SK-N-SH treated with all-trans-retinoic acid at 6 μM for 48 hours (cell line): ENCODE measurements around the gene JARID2.

Source experiments
- ATAC-seq: fragments of 200-7000 bp; cut with Tn5 transposase; 3 replicates; pipeline ENCODE4 v1.9.1; 2020; ENCODE audit warnings: mild to moderate bottlenecking, moderate library complexity
- ARNTL ChIP-seq: fragments of 450-650 bp; formaldehyde crosslinking; IDR thresholded peaks from 2 replicates; pipeline ENCODE4 v1.5.0; 2020; ENCODE audit warnings: low read depth, mild to moderate bottlenecking, moderate library complexity, borderline replicate concordance
- BACH2 ChIP-seq: fragments of 250-450 bp; sonication (Bioruptor Pico); IDR thresholded peaks from 2 replicates; pipeline ENCODE4 v1.9.0; 2021; ENCODE audit warnings: mild to moderate bottlenecking, borderline replicate concordance
- CREB5 ChIP-seq: fragments of 250-450 bp; sonication (Bioruptor Pico); IDR thresholded peaks from 2 replicates; pipeline ENCODE4 v1.5.1; 2020; ENCODE audit warnings: low read depth, mild to moderate bottlenecking, moderate library complexity
- CSDC2 ChIP-seq: fragments of 250-450 bp; sonication (Bioruptor Pico); IDR thresholded peaks from 2 replicates; pipeline ENCODE4 v1.5.0; 2020; ENCODE audit warnings: mild to moderate bottlenecking, moderate library complexity
- CSRNP3 ChIP-seq: fragments of 250-450 bp; sonication (Bioruptor Pico); IDR thresholded peaks from 2 replicates; pipeline ENCODE4 v1.5.1; 2021; ENCODE audit warnings: mild to moderate bottlenecking, moderate library complexity
- ESRRG ChIP-seq: fragments of 250-450 bp; sonication (Bioruptor Pico); IDR thresholded peaks from 2 replicates; pipeline ENCODE4 v1.6.1; 2021; ENCODE audit warnings: mild to moderate bottlenecking
- OSR1 ChIP-seq: fragments of 250-450 bp; sonication (Bioruptor Pico); IDR thresholded peaks from 2 replicates; pipeline ENCODE4 v1.8.0; 2022; ENCODE audit warnings: moderate library complexity, mild to moderate bottlenecking, inconsistent platforms
- PATZ1 ChIP-seq: fragments of 250-450 bp; sonication (Bioruptor Pico); IDR thresholded peaks from 2 replicates; pipeline ENCODE4 v1.8.0; 2020; ENCODE audit warnings: mild to moderate bottlenecking, moderate library complexity, borderline replicate concordance
- POU6F1 ChIP-seq: fragments of 250-450 bp; sonication (Bioruptor Pico); IDR thresholded peaks from 2 replicates; pipeline ENCODE4 v1.8.0; 2021; ENCODE audit warnings: low read depth, mild to moderate bottlenecking, moderate library complexity, borderline replicate concordance
- PPARA ChIP-seq: fragments of 250-450 bp; sonication (Bioruptor Pico); IDR thresholded peaks from 2 replicates; pipeline ENCODE4 v1.5.0; 2020; ENCODE audit warnings: mild to moderate bottlenecking, borderline replicate concordance
- RARB ChIP-seq: fragments of 250-450 bp; sonication (Bioruptor Pico); IDR thresholded peaks from 2 replicates; pipeline ENCODE4 v1.8.0; 2021; ENCODE audit warnings: mild to moderate bottlenecking, moderate library complexity
- SNAI2 ChIP-seq: fragments of 250-450 bp; sonication (Bioruptor Pico); IDR thresholded peaks from 2 replicates; pipeline ENCODE4 v1.5.0; 2020; ENCODE audit warnings: mild to moderate bottlenecking, moderate library complexity
- TCF4 ChIP-seq: fragments of 250-450 bp; sonication (Bioruptor Pico); IDR thresholded peaks from 2 replicates; pipeline ENCODE4 v1.8.0; 2021; ENCODE audit warnings: mild to moderate bottlenecking, moderate library complexity, borderline replicate concordance
- TOX ChIP-seq: fragments of 250-450 bp; sonication (Bioruptor Pico); IDR thresholded peaks from 2 replicates; pipeline ENCODE4 v1.8.0; 2021; ENCODE audit warnings: mild to moderate bottlenecking, moderate library complexity, borderline replicate concordance
- TSHZ2 ChIP-seq: fragments of 250-450 bp; sonication (Bioruptor Pico); IDR thresholded peaks from 2 replicates; pipeline ENCODE4 v1.5.0; 2020; ENCODE audit warnings: mild to moderate bottlenecking, moderate library complexity
- ZC3H10 ChIP-seq: fragments of 250-450 bp; sonication (Bioruptor Pico); IDR thresholded peaks from 2 replicates; pipeline ENCODE4 v1.5.1; 2021; ENCODE audit warnings: mild to moderate bottlenecking, moderate library complexity
- ZFP3 ChIP-seq: fragments of 250-450 bp; sonication (Bioruptor Pico); IDR thresholded peaks from 2 replicates; pipeline ENCODE4 v1.5.0; 2020; ENCODE audit warnings: mild to moderate bottlenecking, moderate library complexity
- ZNF565 ChIP-seq: fragments of 450-650 bp; formaldehyde crosslinking; conservative IDR thresholded peaks from 2 replicates; pipeline ENCODE4 v1.5.0; 2020; ENCODE audit warnings: low read depth, mild to moderate bottlenecking, moderate library complexity
- ZNF8 ChIP-seq: fragments of 450-650 bp; formaldehyde crosslinking; IDR thresholded peaks from 2 replicates; pipeline ENCODE4 v1.5.0; 2020; ENCODE audit warnings: mild to moderate bottlenecking, moderate library complexity

Gene JARID2

GRCh38 chr6:15524861-15525401, 279.1 kb downstream of the JARID2 start:
- ATAC-seq = no peak
- no peak for TF ChIP-seq ESRRG
- TF ChIP-seq TCF4 = no peak
- TF ChIP-seq CSDC2 (CRISPR knock-in tag) = no peak
- no peak for TF ChIP-seq SNAI2 (CRISPR knock-in tag)
- no peak for TF ChIP-seq CSRNP3
- TF ChIP-seq OSR1 = no peak
- no peak for TF ChIP-seq TOX (CRISPR knock-in tag)
- TF ChIP-seq PATZ1 (CRISPR knock-in tag) = no peak
- no peak for TF ChIP-seq CREB5 (CRISPR knock-in tag)
- TF ChIP-seq ARNTL (CRISPR knock-in tag) = no peak
- TF ChIP-seq POU6F1 (CRISPR knock-in tag) = no peak
- no peak for TF ChIP-seq PPARA
- TF ChIP-seq BACH2 (CRISPR knock-in tag) = no peak
- no peak for TF ChIP-seq ZC3H10 (CRISPR knock-in tag)
- no peak for TF ChIP-seq ZFP3 (CRISPR knock-in tag)
- TF ChIP-seq RARB = no peak
- TF ChIP-seq TSHZ2 (CRISPR knock-in tag) = no peak
- TF ChIP-seq ZNF565 (CRISPR knock-in tag) = no peak
- TF ChIP-seq, all 23 proteins: peak for 0

GRCh38 chr6:15526212-15526701, 280.4 kb downstream of the JARID2 start:
- ATAC-seq = no peak
- no peak for TF ChIP-seq CSDC2 (CRISPR knock-in tag)
- no peak for TF ChIP-seq ZNF8 (CRISPR knock-in tag)
- TF ChIP-seq ZC3H10 (CRISPR knock-in tag) = no peak
- TF ChIP-seq TCF4 = no peak
- no peak for TF ChIP-seq POU6F1 (CRISPR knock-in tag)
- TF ChIP-seq TOX (CRISPR knock-in tag) = no peak
- no peak for TF ChIP-seq PATZ1 (CRISPR knock-in tag)
- no peak for TF ChIP-seq BACH2 (CRISPR knock-in tag)
